ENCODE measurements around the gene PLXNA2.

The PLXNA2 gene

GRCh38 chr1:208145167-208145566 is 99.0 kb downstream of the PLXNA2 start:
- no peak for DNase-seq (ENCODE audit: low read depth)

- no peak for DNase-seq (ENCODE audit: low read depth)
These were observed 101.4 kb downstream of the PLXNA2 start for GRCh38 chr1:208142590-208143382.

GRCh38 chr1:208141610-208142192 is 102.5 kb downstream of the PLXNA2 start:
- DNase-seq (ENCODE audit: low read depth) = no peak

GRCh38 chr1:208139434-208140045 is 104.6 kb downstream of the PLXNA2 start:
- DNase-seq (ENCODE audit: low read depth) = no peak

- DNase-seq (ENCODE audit: low read depth) = no peak
These were observed 107.0 kb downstream of the PLXNA2 start for GRCh38 chr1:208137193-208137592.

GRCh38 chr1:208136459-208137182 is 107.6 kb downstream of the PLXNA2 start:
- DNase-seq (ENCODE audit: low read depth) = no peak

GRCh38 chr1:208135354-208135753 is 108.8 kb downstream of the PLXNA2 start:
- no peak for DNase-seq (ENCODE audit: low read depth)

GRCh38 chr1:208134491-208134890 is 109.7 kb downstream of the PLXNA2 start:
- DNase-seq (ENCODE audit: low read depth) = no peak

GRCh38 chr1:208133355-208133754 is 110.8 kb downstream of the PLXNA2 start:
- DNase-seq (ENCODE audit: low read depth) = no peak

GRCh38 chr1:208132287-208132882 is 111.8 kb downstream of the PLXNA2 start:
- no peak for DNase-seq (ENCODE audit: low read depth)

- DNase-seq (ENCODE audit: low read depth) = no peak
These were observed 112.4 kb downstream of the PLXNA2 start for GRCh38 chr1:208131621-208132286.

GRCh38 chr1:208129487-208129886 is 114.7 kb downstream of the PLXNA2 start:
- DNase-seq (ENCODE audit: low read depth) = no peak

GRCh38 chr1:208129060-208129459 is 115.1 kb downstream of the PLXNA2 start:
- DNase-seq (ENCODE audit: low read depth) = no peak

GRCh38 chr1:208127792-208128529 is 116.2 kb downstream of the PLXNA2 start:
- DNase-seq (ENCODE audit: low read depth) = no peak

GRCh38 chr1:208127284-208127683 is 116.9 kb downstream of the PLXNA2 start:
- DNase-seq (ENCODE audit: low read depth) = no peak

GRCh38 chr1:208126108-208126507 is 118.1 kb downstream of the PLXNA2 start:
- no peak for DNase-seq (ENCODE audit: low read depth)

- no peak for DNase-seq (ENCODE audit: low read depth)
These were observed 121.4 kb downstream of the PLXNA2 start for GRCh38 chr1:208122612-208123358.

GRCh38 chr1:208121813-208122364 is 122.3 kb downstream of the PLXNA2 start:
- DNase-seq (ENCODE audit: low read depth) = no peak

GRCh38 chr1:208120431-208120790 is 123.8 kb downstream of the PLXNA2 start:
- no peak for DNase-seq (ENCODE audit: low read depth)

All from T-helper 22 cell (primary cell).